ENCODE results near the gene ASB18. TPM values are rescaled to one million over a fixed set of nuclear protein-coding genes. Genes with fewer than 3 reads are reported as not detected.

Gene ASB18
- total RNA-seq, 1 donor from 2014 or later: not detected

GRCh38 chr2:236215196-236215595, 49.0 kb downstream of the ASB18 start:
- TF ChIP-seq EZH2phosphoT487 (IDR thresholded peaks at IDR 0.05): no peak
- no peak for TF ChIP-seq CTCF (IDR thresholded peaks at IDR 0.05)
- no peak for TF ChIP-seq EZH2 (IDR thresholded peaks at IDR 0.05)
- Histone ChIP-seq H3F3A (ENCODE audit: low read depth) (no peaks in the 10 kb centered on the region), H3K9me3 (ENCODE audit: low read depth) (no peaks in the 10 kb centered on the region), H3K27ac (no peak overlapping the region), H2AFZ (replicated peaks) (no peak overlapping the region), H3K4me1 (no peaks in the 10 kb centered on the region), H3K9ac (no peak overlapping the region), H4K20me1 (ENCODE audit: low read depth) (no peaks in the 10 kb centered on the region), H3K4me3 (no peak overlapping the region), H3K27me3 (no peaks in the 10 kb centered on the region), H3K79me2 (ENCODE audit: low read depth) (no peaks in the 10 kb centered on the region), H3K36me3 (no peaks in the 10 kb centered on the region), H3K4me2 (no peak overlapping the region)
- Mint-ChIP-seq H3K27me3 (ENCODE audit: insufficient read depth, low read depth) (no peaks in the 10 kb centered on the region), H3K27ac (no peak overlapping the region), H3K4me3 (no peak overlapping the region), H3K9me3 (no peaks in the 10 kb centered on the region), H3K4me1 (peaks cover 15% of the 10 kb centered on the region), H3K36me3 (peaks cover 2% of the 10 kb centered on the region)
- no peak for DNase-seq (ENCODE audit: low spot score)

GRCh38 chr2:236214376-236214995, 49.7 kb downstream of the ASB18 start:
- H3K9me3 ChIP-seq (ENCODE audit: low read depth): no peaks in the 10 kb centered on the region
- Mint-ChIP-seq H3K4me3 (no peak overlapping the region), H3K27ac (no peak overlapping the region), H3K36me3 (peaks cover 2% of the 10 kb centered on the region), H3K4me1 (peaks cover 22% of the 10 kb centered on the region), H3K27me3 (ENCODE audit: insufficient read depth, low read depth) (no peaks in the 10 kb centered on the region), H3K9me3 (no peaks in the 10 kb centered on the region)
- H3K36me3 ChIP-seq: no peaks in the 10 kb centered on the region
- H2AFZ ChIP-seq (replicated peaks): no peak overlapping the region
- no peaks in the 10 kb centered on the region for H3K27me3 ChIP-seq
- DNase-seq (ENCODE audit: low spot score): no peak
- no peak overlapping the region for H3K4me2 ChIP-seq
- no peak overlapping the region for H3K9ac ChIP-seq
- H3F3A ChIP-seq (ENCODE audit: low read depth): no peaks in the 10 kb centered on the region
- H3K79me2 ChIP-seq (ENCODE audit: low read depth): no peaks in the 10 kb centered on the region
- no peaks in the 10 kb centered on the region for H4K20me1 ChIP-seq (ENCODE audit: low read depth)
- H3K4me3 ChIP-seq: no peak overlapping the region
- H3K27ac ChIP-seq: no peak overlapping the region
- H3K4me1 ChIP-seq: no peaks in the 10 kb centered on the region
- TF ChIP-seq EZH2 (IDR thresholded peaks at IDR 0.05) (no peak), EZH2phosphoT487 (IDR thresholded peaks at IDR 0.05) (no peak), CTCF (IDR thresholded peaks at IDR 0.05) (no peak)

GRCh38 chr2:236211296-236211695, 52.9 kb downstream of the ASB18 start:
- Histone ChIP-seq H3K27me3 (no peaks in the 10 kb centered on the region), H3K9me3 (ENCODE audit: low read depth) (no peaks in the 10 kb centered on the region), H3K4me1 (peaks cover 3% of the 10 kb centered on the region), H2AFZ (replicated peaks) (no peak overlapping the region), H3K9ac (no peak overlapping the region), H3K27ac (no peak overlapping the region), H3F3A (ENCODE audit: low read depth) (no peaks in the 10 kb centered on the region), H3K79me2 (ENCODE audit: low read depth) (no peaks in the 10 kb centered on the region), H3K4me2 (no peak overlapping the region), H3K36me3 (no peaks in the 10 kb centered on the region), H4K20me1 (ENCODE audit: low read depth) (no peaks in the 10 kb centered on the region), H3K4me3 (no peak overlapping the region)
- Mint-ChIP-seq H3K9me3 (peaks cover 3% of the 10 kb centered on the region), H3K36me3 (peaks cover 2% of the 10 kb centered on the region), H3K27ac (peak overlapping the region; percentile 65), H3K4me1 (peaks cover 26% of the 10 kb centered on the region), H3K27me3 (ENCODE audit: insufficient read depth, low read depth) (peaks cover 6% of the 10 kb centered on the region), H3K4me3 (no peak overlapping the region)
- DNase-seq (ENCODE audit: low spot score): no peak
- TF ChIP-seq EZH2 (IDR thresholded peaks at IDR 0.05): no peak
- TF ChIP-seq EZH2phosphoT487 (IDR thresholded peaks at IDR 0.05): no peak
- TF ChIP-seq CTCF (IDR thresholded peaks at IDR 0.05): no peak

Measured in neural progenitor cell (in vitro differentiated cells).